ENCODE data around the gene POU3F1.

Gene POU3F1

DNA sequence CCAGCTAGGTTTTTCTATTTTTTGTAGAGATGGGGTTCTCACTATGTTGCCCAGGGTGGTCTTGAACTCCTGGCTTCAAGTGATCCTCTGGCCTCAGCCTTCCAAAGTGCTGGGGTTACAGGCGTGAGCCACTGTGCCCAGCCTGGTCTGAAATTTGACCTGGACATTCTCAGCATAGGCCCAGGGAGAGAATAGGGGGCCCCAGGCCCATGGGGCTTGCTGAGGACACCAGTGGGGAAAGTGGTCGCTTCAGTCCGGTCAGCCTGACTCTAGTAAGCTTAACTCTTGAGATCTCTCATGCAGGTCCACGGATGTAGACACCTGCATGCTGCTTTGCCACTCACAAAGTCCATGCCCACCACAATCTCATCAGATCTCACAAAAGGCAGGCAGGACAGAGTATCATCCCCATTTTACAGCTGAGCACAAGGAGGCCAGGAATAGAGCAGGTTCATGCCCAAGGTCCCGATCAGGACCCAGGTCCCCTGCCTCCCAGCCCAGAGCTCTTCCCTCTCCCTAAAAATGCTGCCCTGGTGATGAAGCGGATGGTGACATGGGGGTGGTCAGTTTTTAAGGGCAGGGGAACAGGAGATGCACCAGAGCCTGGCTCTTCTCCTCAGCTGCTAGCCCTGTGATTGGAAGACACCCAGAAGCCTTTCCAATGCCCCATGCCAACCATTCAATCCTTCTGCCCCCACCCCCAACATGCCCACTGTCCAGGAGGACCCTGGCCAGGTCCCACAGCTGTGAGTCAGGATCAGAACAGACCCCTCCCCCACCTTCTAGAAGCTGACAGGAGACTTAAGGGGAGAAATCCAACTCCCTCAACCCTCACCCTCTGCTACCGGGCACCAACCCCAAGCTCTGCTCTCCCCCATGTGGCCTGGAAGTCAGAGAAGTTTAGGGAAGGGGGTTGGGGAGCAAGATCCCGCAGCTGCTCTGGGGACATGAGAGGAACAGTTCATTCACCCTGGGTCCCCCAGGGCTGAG, 43.0 kb downstream of the POU3F1 start:
- no peak for DNase-seq

DNA sequence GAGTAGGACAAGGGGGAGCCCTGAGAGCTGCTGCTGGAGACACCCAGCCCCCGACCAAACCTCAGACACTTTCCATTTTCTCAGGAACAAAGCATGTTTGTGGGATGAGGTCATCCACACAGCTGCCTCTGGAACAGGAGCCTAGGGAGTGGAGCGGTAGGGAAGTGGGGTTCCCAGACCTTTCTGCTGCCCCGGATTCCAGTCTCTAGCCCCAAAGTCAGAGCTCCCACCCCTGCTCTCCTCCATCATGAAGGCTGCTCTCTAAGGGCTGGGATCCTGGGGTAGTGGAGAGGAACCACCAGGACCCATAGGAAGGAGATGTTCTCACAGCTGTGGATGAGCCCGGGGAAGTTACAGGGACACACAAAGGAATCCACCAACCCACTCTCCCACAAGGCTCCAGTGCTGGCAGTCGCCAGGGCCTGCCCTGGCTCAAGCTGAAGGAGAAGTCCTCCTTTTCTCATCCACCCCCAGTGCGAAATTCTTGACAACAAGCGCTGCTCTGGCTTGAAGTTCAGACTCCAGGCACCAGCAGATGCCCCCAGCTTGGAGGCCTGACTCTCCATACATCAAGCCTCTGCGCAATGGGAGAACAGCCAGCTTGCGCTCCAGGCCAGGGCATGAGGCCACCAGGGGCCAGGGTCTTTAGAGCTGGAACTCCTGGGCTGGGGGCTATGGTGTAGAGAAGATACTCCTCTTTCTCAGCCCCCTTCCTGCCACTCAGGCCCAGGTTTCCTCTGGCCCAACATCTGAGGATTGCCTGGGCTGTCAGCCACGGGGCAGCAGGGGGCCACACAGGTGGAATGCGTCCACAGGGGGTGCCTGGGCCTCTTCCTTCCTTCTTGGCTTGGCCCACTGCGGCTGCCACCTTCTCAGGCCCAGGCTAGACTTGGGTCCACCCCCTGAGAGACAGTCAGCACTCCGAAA, 45.8 kb downstream of the POU3F1 start:
- no peak for DNase-seq

DNA sequence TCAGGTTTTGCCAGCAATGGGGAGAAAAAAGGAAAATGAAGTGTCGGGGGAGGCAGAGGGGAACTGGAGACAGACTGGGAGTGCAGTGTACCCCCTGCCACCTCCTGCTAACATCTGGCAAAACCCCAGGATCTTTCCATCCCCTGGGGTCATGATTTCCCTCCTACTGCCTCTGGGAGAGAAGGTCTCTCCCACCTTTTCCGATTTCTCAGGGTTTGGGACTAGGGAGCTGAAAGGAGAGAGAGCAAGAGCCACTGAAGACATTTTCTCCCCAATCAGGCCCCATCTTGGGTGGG, 46.4 kb downstream of the POU3F1 start:
- DNase-seq, result no peak

DNA sequence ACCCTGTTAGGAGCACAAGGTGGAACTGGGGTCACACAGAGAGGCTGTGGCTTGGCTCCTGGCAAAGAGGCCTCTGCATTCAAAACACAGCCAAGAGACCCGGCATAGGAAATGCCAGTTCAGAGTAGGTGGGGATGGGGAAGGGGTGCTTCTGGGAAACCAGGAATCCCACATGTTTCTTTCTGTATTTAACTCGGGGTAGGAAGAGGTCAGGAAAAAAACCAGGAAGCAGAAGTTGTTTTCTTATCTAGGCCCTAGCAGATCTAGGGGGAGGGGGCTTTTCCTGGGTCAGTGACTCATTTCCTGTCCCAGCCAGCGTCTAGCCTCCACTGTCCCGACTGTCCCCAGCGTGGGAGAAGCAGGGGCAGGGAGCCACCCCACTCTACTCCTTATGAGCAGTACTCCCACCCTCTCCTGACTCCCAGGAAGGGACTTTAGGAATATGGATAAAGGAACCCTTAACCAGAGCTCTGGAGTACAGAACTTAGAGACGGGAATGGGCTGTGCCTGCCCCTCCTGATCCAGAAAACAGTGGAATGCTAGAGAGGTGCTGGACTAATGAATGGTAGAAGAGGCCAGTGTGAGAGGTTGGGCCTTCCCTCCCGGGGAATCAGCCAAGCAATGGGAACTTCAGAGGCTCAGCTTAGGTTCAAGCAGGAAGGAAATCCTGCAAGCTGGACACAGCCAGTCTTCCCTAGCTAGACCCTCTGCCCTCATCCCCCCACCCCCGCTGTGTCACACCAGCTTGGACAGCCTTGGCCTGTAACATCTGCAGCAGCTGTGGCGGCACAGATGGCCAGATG, 47.0 kb downstream of the POU3F1 start:
- DNase-seq, result no peak

DNA sequence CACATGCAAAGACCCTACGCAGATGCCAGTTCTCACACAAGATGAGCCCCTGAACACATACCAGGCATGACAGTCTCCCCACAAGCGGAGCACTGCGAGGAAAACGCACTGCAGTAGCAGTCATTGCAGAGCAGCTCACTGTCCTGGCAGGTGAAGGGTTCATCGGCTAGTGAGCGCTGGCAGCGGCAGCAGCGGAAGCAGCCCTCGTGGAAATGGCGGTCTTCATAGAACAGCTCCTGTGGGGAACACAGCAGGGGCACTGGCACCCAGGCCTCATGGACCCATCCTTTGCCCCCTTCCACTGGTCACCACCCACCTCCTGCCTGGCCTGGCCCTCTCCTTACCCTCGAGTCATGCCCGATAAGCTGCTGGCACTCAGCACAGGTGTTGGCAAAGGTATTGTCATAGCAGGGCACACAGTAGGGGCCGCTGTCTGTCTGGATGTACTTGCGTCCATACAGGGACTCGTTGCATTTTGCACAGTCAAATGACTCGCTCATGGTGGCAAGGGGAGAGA, 47.6 kb downstream of the POU3F1 start:
- no peak for DNase-seq

DNA sequence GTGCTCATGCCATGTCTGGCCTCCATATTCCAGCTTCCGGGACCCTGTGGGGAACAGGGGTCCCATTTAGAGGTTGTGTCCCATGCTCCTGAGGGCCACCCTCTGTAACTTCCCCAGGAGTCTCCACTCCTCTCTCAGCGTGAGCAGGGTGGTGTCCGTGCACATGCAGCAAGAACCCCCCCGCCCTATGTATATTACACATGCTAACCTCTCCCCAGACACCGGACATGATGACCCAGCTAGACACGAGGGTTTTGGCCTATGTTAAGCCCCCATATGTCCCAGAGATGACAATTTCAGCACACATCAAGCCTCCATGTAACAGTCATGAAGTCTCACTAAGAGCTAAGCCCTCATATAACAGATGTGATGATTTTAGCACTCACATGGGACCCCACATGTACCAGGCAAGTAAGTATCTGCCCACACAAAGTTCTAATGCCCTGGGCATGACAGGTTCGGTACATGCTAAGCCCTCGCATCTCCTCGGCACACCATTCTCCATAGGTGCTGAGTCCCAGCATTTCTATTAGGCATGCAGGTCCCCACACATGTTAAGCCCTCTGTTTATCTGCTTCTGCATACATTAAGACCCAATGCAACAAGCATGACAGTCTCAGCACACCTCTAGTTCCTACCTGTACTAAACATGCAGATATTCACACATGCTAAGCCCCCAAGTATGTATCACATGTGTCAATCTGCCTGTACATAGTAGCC, 48.3 kb downstream of the POU3F1 start:
- no peak for DNase-seq

DNA sequence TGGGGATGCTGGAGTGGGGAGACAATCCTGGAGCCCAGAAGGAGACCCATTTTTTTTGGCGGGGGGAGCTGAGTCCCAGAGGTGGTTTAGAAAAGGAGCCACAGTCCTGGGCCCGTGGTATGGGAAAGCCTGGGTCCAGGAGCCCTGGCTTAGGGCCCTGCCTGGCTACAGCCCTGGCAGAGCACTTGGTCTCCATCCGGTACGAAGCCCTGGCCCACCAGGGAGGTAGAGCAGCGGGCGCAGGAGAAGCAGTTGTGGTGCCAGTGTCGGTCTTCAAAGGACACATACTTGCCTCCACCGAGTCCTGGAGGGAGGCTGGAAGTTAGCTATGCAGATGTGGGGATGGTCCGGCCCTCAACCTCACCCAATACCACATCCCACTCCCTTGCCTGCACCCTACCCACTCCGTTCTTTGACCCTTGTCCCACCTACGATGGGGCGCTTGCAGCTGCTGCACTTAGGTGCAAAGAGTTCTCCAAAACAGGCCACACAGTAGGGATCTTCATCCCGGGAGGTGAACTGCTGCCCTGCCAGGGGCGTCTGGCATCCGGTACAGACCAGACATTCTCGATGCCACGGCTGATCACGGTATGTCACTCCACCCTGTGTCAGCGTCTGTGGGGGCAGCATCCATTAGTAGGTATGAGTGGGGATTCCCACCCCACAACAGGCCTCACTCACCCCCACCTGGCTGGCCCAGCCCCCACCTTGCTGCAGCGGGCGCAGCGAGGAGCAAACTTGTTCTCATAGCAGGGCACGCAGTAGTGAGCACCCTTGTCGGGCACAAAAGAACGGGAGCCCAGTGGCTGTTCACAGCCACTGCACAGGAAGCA, 49.1 kb downstream of the POU3F1 start:
- no peak for DNase-seq

DNA sequence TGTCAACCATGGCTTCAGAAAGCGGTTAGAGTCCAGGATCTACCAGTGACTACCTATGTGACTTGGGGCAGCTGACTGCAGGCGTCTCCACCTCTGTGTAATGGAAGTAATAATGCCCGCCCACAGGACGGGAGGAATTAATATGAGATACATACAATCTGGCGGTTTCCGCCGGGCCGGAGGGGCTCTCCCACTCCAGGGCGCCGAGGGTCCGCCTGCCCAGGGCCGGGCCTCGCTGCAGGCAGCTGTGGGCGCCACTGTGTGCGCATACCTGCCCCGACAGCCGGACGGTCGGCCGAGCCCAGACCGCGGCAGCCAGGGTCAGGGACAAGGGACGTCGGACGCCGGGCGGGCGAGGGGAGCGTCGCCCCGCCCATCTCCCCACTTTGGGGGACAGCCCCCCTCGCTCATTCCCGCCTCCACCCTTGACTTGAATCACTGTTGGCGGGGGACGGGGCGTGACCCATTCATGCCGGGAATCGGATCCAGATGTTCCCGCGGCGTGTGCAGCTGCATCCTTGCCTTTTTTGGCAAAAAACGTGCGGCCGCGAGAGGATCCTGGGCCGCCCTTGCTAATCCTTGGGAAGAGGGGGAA, 50.7 kb downstream of the POU3F1 start:
- no peak for DNase-seq

DNA sequence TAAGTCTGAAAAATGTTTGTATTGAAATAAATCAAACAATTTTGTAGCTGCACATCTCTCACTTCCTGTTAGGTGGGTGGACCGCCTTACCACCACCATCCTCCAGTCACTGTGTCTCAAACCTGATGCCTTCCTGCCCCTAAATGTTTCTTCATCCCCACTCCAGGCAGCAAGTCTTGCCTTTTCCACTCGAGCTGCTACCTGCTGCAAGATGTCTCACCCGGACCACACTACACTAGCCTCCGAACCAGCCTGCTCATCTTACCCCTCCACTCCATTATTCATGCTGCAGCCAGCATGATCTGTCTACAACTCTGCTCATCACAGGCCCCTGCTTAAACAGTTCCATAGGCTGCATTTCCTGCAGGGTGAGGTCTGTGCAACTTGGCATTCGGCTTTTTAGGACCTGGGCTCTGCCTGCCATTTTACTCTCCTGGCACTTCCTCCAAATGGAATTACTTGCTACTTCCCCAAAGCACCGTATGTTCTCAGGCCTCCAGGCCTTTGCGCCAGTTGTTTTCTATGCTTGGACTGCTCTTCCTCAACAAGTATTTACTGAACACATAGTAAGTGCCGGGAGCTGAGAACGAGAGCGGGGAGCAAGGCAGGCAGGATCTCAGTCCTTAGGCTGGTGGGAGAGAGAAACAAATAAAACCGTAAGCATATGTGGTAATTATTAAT, 51.6 kb downstream of the POU3F1 start:
- DNase-seq, result no peak

Measured in NCI-H1417 treated with DMSO at 0.1 percent for 48 hours (cell line).